HG02970 (cell line): Measurements from ENCODE around the gene PCDHB9.
"Not testable (repeated sequence)": the region's sequence is repeated elsewhere in the genome, so short reads cannot be mapped to it uniquely, and the experiment has no call there.

ENCODE experiments used
- ATAC-seq: cut with Tn5 transposase; IDR thresholded peaks from one replicate; pipeline ENCODE4 v1.9.1; 2021; ENCODE audit warnings: mild to moderate bottlenecking, moderate library complexity, moderate number of reproducible peaks; ENCODE audit not compliant: unreplicated experiment, low FRiP score

The PCDHB9 gene

GRCh38 chr5:141234109-141234667 lies 47.2 kb downstream of the PCDHB9 start:
- ATAC-seq = no peak

GRCh38 chr5:141235922-141236321 lies 49.0 kb downstream of the PCDHB9 start:
- not testable (repeated sequence) for ATAC-seq

GRCh38 chr5:141236516-141237313 lies 49.8 kb downstream of the PCDHB9 start:
- ATAC-seq = no peak
